Measurements from ENCODE around the gene TRIM46.

The TRIM46 gene

GRCh38 chr1:155173478-155174323 lies at the start of gene TRIM46:
TSS of gene TRIM46 (plus strand) at chr1:155173849. CDS start at chr1:155173967, 118 bp downstream.
- DNase-seq, result peak; percentile 77

GRCh38 chr1:155124503-155125463 lies 48.9 kb upstream of the TRIM46 start:
- DNase-seq, result no peak

GRCh38 chr1:155125511-155125945 lies 48.1 kb upstream of the TRIM46 start:
- no peak for DNase-seq

- DNase-seq, result peak; percentile 78
These were observed 47.6 kb upstream of the TRIM46 start for GRCh38 chr1:155125946-155126555.

GRCh38 chr1:155126556-155127104 lies 47.0 kb upstream of the TRIM46 start:
- DNase-seq, result peak; percentile 78

- peak; percentile 34 for DNase-seq
These were observed 46.3 kb upstream of the TRIM46 start, which contains the start of gene EFNA1 for GRCh38 chr1:155127105-155127966. TSS of gene EFNA1 (plus strand) at chr1:155127876. CDS start at chr1:155127978, 102 bp downstream.

- no peak for DNase-seq
These were observed 45.5 kb upstream of the TRIM46 start for GRCh38 chr1:155127967-155128754.

GRCh38 chr1:155128755-155129473 lies 44.7 kb upstream of the TRIM46 start:
- DNase-seq, result no peak

GRCh38 chr1:155130272-155131006 lies 43.2 kb upstream of the TRIM46 start:
- no peak for DNase-seq

- no peak for DNase-seq
These were observed 42.4 kb upstream of the TRIM46 start for GRCh38 chr1:155131285-155131684.

GRCh38 chr1:155131856-155132255 lies 41.8 kb upstream of the TRIM46 start:
- DNase-seq, result no peak

GRCh38 chr1:155133799-155134281 lies 39.8 kb upstream of the TRIM46 start:
- DNase-seq, result no peak

GRCh38 chr1:155134322-155134721 lies 39.3 kb upstream of the TRIM46 start:
- no peak for DNase-seq

GRCh38 chr1:155134880-155135414 lies 38.7 kb upstream of the TRIM46 start:
- peak; percentile 81 for DNase-seq

GRCh38 chr1:155135415-155136028 lies 38.1 kb upstream of the TRIM46 start, which contains the start of gene SLC50A1:
TSS of gene SLC50A1 (plus strand) at chr1:155135852. CDS start at chr1:155135912, 60 bp downstream.
- DNase-seq, result peak; percentile 93

GRCh38 chr1:155136748-155137147 lies 36.9 kb upstream of the TRIM46 start:
- no peak for DNase-seq

- no peak for DNase-seq
These were observed 36.3 kb upstream of the TRIM46 start for GRCh38 chr1:155137154-155137949.

Data from NCI-H2227 treated with DMSO at 0.1 percent for 48 hours (cell line).